ENCODE measurements around the gene IL20.

Gene IL20

DNA sequence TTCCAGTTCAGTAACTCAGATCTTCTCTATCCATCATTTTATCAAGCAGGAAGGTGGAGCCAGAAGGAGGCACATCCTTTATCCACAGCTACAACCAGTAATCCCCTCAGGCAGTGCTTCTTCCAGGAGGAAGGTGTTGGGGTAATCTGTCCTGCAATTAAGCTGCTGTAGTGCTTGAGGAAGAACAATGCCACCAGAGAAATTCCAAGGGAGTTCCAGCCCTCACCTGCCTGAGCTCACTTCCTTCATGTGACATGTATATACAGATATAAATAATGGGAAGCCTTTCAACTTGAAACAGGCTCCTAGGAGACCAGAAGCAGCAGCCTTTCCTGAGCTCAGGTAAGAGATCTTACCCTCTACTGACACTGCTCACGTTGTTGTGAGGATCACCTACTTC is 2.2 kb upstream of the IL20 start:
- TF ChIP-seq POLR2AphosphoS5 (IDR thresholded peaks at IDR 0.05; ENCODE audit: low read depth, low read length) (no peak), POLR2A (IDR thresholded peaks at IDR 0.05; ENCODE audit: low read depth, low read length) (no peak), TAF1 (IDR thresholded peaks at IDR 0.05; ENCODE audit: borderline replicate concordance, low read depth, low read length) (no peak)
- DNase-seq (ENCODE audit: insufficient read length) = no peak
- FAIRE-seq = no peak

DNA sequence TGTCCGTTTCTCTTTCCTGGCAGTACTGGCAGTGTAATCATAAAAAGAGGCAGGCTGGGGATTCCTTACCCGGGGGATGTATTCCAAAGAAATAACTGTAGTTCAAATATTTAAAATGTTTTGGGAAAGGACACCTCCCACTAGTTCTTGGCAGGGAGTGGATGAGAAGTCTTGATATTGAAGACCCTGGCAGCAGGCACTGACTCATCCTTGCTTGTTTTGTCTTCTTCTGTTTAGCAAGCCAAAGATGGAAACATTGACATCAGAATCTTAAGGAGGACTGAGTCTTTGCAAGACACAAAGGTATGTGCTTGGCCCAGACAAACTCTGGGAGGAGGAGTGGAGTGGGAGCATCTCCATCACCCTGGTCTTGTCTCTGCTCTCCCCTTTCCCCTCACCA is 639 bp downstream of the IL20 start:
- TF ChIP-seq POLR2A (IDR thresholded peaks at IDR 0.05; ENCODE audit: low read depth, low read length) = no peak
- no peak for TF ChIP-seq TAF1 (IDR thresholded peaks at IDR 0.05; ENCODE audit: borderline replicate concordance, low read depth, low read length)
- no peak for TF ChIP-seq POLR2AphosphoS5 (IDR thresholded peaks at IDR 0.05; ENCODE audit: low read depth, low read length)
- FAIRE-seq (no peak), DNase-seq (ENCODE audit: insufficient read length) (no peak)

DNA sequence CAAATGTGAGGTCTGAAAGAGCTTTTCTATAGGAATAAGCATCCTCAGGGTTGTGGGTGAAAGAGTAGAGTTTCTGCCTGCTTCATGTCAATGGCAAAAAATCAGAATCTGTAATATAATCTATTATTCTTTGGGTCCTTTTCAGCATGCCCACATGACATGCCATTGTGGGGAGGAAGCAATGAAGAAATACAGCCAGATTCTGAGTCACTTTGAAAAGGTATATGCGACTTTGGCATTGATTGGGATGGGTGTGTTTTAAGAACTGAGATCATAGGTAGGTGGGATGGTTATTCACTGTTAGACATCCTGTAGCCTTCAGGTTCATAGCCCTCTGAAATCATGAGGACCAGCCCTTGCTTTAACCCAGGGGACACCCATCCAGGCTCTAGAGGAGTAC is 1.8 kb downstream of the IL20 start:
- FAIRE-seq (no peak), DNase-seq (ENCODE audit: insufficient read length) (no peak)
- TF ChIP-seq TAF1 (IDR thresholded peaks at IDR 0.05; ENCODE audit: borderline replicate concordance, low read depth, low read length) (no peak), POLR2AphosphoS5 (IDR thresholded peaks at IDR 0.05; ENCODE audit: low read depth, low read length) (no peak), POLR2A (IDR thresholded peaks at IDR 0.05; ENCODE audit: low read depth, low read length) (no peak)

DNA sequence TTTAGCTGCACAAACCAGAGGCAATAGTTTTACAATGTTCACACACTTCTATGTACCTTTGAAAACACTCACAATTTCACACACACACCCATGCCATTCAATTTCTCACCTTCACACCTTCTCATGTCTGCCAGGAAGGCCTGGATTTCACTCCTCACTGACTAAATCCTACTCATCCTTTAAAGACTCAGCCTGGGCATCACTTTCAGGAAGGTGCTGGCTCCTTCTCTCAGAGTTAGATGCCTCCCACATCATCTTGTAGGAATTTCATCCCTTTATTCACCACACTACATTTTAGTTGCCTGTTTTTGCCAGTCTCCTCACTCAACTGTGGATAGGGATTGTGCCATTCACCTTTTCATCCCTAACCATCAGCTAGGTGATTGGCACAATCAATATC is 2.3 kb downstream of the IL20 start:
- FAIRE-seq (no peak), DNase-seq (ENCODE audit: insufficient read length) (no peak)
- TF ChIP-seq POLR2AphosphoS5 (IDR thresholded peaks at IDR 0.05; ENCODE audit: low read depth, low read length) (no peak), TAF1 (IDR thresholded peaks at IDR 0.05; ENCODE audit: borderline replicate concordance, low read depth, low read length) (no peak), POLR2A (IDR thresholded peaks at IDR 0.05; ENCODE audit: low read depth, low read length) (no peak)

DNA sequence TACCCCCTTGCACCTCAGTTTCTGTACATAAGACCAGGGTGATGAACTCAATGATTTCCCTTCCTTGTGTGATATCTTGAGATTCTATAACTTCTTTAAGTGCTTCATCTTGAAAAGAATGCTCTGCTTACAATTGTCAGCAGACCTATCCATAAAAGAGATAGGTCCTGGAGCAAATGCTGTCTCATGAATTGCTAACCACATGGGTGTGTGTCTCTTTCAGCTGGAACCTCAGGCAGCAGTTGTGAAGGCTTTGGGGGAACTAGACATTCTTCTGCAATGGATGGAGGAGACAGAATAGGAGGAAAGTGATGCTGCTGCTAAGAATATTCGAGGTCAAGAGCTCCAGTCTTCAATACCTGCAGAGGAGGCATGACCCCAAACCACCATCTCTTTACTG is 2.8 kb downstream of the IL20 start:
- no peak for TF ChIP-seq TAF1 (IDR thresholded peaks at IDR 0.05; ENCODE audit: borderline replicate concordance, low read depth, low read length)
- TF ChIP-seq POLR2A (IDR thresholded peaks at IDR 0.05; ENCODE audit: low read depth, low read length) = no peak
- TF ChIP-seq POLR2AphosphoS5 (IDR thresholded peaks at IDR 0.05; ENCODE audit: low read depth, low read length) = no peak
- FAIRE-seq (no peak), DNase-seq (ENCODE audit: insufficient read length) (no peak)

DNA sequence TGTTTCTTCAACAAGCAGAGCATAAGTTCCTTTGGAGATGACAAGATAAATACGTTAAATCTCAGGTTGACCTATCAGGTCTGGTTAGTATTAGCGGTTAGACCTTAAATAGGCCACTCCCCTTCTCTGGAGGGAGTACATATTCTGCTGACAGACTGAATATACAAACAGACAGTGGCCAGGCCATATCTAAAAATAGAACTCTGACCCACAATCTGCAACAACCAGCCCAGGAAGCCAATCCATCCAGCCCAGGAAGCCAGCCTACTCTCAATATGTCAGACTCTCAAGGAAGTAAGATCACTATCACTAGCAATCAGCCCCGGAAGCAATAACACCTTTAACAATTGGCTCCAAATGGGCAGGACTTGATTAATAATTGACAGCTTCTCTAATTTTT is 6.7 kb downstream of the IL20 start:
- FAIRE-seq (no peak), DNase-seq (ENCODE audit: insufficient read length) (no peak)
- TF ChIP-seq POLR2AphosphoS5 (IDR thresholded peaks at IDR 0.05; ENCODE audit: low read depth, low read length) (no peak), POLR2A (IDR thresholded peaks at IDR 0.05; ENCODE audit: low read depth, low read length) (no peak)

DNA sequence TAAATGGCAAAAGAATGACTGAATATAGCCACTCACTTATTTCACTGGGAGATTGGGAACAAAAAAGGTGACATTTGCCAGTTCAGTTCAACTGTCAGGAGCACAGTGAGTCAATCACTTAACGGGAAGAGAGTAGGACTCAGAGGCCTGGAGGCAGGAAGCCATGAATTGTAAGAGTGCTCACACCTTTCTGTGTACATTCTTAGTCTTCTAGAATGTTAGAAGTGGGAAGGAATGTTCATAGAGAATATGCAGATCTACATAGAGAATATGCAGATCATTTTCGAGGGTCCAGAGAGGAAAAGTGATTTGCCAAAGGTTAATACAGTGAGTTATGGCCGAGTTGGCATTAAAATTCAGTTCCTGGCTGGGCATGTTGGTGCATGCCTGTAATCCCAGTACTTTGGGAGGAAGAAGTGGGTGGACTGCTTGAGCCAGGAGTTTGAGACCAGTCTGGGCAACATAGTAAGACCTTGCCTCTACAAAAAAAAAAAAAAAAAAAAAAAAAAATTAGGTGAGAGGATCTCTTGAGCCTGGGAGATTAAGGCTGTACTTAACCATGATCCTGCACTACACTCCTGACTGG is 8.3 kb downstream of the IL20 start:
- FAIRE-seq = no peak
- DNase-seq (ENCODE audit: insufficient read length) = no peak
- no peak for TF ChIP-seq POLR2A (IDR thresholded peaks at IDR 0.05; ENCODE audit: low read depth, low read length)

DNA sequence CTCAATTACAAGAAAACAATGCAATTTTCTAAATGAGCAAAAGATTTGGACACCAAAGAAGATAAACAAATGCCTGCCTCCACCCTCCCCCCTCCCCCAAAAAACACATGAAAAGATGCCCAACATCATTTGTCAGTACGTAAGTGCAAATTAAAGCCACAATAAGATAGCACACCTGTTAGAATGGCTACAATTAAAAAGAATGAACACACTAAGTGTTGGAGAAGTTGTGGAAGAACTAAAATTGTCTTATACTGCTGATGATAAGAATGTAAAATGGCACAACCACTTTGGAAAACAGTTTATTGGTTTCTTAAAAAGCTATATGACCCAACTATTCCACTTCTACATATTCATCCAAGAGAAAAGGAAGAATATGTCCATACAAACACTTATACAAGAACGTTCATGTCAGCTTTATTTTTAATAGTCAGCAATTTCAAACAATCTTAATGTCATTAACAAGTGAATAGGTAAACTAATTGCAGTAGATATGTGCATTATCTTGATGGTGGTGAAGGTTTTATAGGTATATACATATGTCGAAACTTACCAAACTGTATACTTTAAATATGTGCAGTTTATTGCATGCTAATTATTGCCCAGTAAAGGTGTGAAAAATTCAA is 10.4 kb downstream of the IL20 start:
- TF ChIP-seq POLR2AphosphoS5 (IDR thresholded peaks at IDR 0.05; ENCODE audit: low read depth, low read length) = no peak
- TF ChIP-seq POLR2A (IDR thresholded peaks at IDR 0.05; ENCODE audit: low read depth, low read length) = no peak
- FAIRE-seq (no peak), DNase-seq (ENCODE audit: insufficient read length) (no peak)

DNA sequence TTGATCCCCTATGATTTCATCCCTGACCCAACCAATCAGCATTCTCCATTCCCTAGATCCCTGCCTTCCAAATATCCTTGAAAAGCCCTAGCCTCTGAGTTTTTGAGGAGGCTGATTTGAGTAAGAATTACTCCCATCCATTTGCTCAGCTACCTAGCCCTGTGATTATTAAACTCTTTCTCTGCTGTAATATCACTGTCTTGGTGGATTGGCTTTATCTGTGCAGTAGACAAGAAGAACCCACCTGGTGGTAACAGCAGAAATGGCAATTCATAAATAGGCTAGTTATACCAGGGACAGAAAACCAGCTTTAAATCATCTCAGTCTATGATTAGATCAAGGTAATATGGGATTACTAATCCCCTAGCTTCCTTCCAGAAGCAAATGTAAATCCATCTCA is 13.0 kb downstream of the IL20 start:
- DNase-seq (ENCODE audit: insufficient read length) = no peak
- no peak for TF ChIP-seq TAF1 (IDR thresholded peaks at IDR 0.05; ENCODE audit: borderline replicate concordance, low read depth, low read length)
- no peak for TF ChIP-seq POLR2AphosphoS5 (IDR thresholded peaks at IDR 0.05; ENCODE audit: low read depth, low read length)
- no peak for TF ChIP-seq POLR2A (IDR thresholded peaks at IDR 0.05; ENCODE audit: low read depth, low read length)
- FAIRE-seq = no peak

DNA sequence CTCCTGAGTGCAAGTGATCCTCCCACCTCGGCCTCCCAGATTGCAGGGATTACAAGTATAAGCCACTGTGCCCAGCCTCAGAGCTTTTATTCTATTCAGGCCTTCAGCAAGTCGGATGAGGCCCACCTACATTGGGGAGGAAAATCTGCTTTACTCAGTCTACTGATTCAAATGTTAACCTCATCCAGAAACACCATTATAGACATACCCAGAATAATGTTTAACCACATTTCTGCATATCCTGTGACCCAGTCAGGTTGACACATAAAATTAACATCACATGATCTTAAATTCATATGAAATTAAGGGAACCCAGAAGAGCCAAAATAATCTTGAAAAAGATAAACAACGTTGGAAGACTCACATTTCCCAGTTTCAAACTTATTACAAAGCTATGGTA is 14.9 kb downstream of the IL20 start:
- DNase-seq (ENCODE audit: insufficient read length) = no peak
- TF ChIP-seq TAF1 (IDR thresholded peaks at IDR 0.05; ENCODE audit: borderline replicate concordance, low read depth, low read length) = no peak
- no peak for TF ChIP-seq POLR2A (IDR thresholded peaks at IDR 0.05; ENCODE audit: low read depth, low read length)
- no peak for TF ChIP-seq POLR2AphosphoS5 (IDR thresholded peaks at IDR 0.05; ENCODE audit: low read depth, low read length)
- no peak for FAIRE-seq

DNA sequence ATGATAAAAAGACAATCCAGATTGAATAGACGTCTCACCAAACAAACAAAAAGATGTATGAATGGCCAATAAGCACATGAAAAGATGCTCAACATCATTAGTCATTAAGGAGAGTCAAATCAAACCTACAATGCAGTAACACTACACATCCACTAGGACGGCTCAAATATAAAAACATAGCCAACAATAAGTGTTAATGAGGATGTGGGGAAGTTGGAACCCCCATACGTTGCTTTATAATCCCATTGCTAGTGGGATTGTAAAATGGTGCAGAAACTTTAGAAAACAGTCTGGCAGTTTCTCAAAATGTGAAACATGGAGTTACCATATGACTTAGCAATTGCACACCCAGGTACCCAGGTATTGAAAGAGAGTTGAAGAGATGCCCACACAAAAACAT is 17.1 kb downstream of the IL20 start:
- TF ChIP-seq POLR2A (IDR thresholded peaks at IDR 0.05; ENCODE audit: low read depth, low read length) = no peak
- TF ChIP-seq POLR2AphosphoS5 (IDR thresholded peaks at IDR 0.05; ENCODE audit: low read depth, low read length) = no peak
- no peak for TF ChIP-seq TAF1 (IDR thresholded peaks at IDR 0.05; ENCODE audit: borderline replicate concordance, low read depth, low read length)
- no peak for DNase-seq (ENCODE audit: insufficient read length)
- no peak for FAIRE-seq

DNA sequence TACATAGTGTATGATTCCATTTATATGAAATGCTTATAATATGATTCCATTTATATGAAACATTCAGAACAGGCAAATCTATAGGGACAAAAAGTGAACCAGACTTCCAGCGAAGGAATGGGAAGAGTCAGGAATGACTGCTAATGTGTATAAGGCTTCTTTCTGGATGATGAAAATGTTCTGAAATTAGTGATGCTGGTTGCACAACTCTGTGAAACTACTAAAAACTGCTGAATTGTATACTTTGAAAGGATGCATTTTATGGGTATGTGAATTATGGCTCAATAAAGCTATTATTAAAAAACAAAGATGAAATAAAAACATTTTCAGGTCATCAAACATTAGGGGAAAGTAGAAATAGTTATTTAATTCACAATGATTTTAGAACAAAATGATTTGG is 17.7 kb downstream of the IL20 start:
- no peak for FAIRE-seq
- TF ChIP-seq POLR2A (IDR thresholded peaks at IDR 0.05; ENCODE audit: low read depth, low read length) (no peak), POLR2AphosphoS5 (IDR thresholded peaks at IDR 0.05; ENCODE audit: low read depth, low read length) (no peak), TAF1 (IDR thresholded peaks at IDR 0.05; ENCODE audit: borderline replicate concordance, low read depth, low read length) (no peak)
- no peak for DNase-seq (ENCODE audit: insufficient read length)

DNA sequence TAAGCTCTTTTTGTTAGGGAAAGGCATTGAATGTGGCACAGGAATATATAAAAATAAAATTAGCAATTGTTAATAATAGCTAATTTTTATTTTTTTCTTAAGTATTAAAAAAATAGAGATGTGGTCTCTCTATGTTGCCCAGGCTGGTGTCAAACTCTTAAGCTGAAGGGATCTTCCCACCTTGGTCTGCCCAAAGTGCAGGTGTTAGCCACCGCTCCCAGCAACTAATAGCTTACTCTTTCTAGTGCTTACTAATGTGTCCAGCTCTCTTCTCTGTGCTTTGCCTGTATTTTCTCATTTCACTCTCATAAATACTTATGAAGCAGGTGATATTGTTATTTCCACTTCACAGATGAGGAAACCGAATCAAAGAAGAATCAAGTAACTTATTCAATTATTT is 18.5 kb downstream of the IL20 start:
- no peak for DNase-seq (ENCODE audit: insufficient read length)
- TF ChIP-seq TAF1 (IDR thresholded peaks at IDR 0.05; ENCODE audit: borderline replicate concordance, low read depth, low read length) (no peak), POLR2A (IDR thresholded peaks at IDR 0.05; ENCODE audit: low read depth, low read length) (no peak), POLR2AphosphoS5 (IDR thresholded peaks at IDR 0.05; ENCODE audit: low read depth, low read length) (no peak)
- FAIRE-seq = no peak
